CD14-positive monocyte (primary cell): ENCODE results near the gene GABBR2. TPM values are rescaled to one million over a fixed set of nuclear protein-coding genes. Genes with fewer than 3 reads are reported as not detected.
A peak's percentile ranks its signal among the peaks of the same experiment; 100 is the strongest.

Source experiments
- DNase-seq, 3 donors: peaks; one replicate each; pipeline ENCODE4 v3.0.0-alpha.2; 2011 to 2022
- H2AFZ ChIP-seq: 2 replicates; pipeline ENCODE4 v1.6.0; 2012; ENCODE audit warnings: mild to moderate bottlenecking, low read depth, low read length, inconsistent platforms; ENCODE audit not compliant: insufficient read depth, poor library complexity, severe bottlenecking
- H3K27ac ChIP-seq, 2 donors: 1 replicate in 1 of 2; 2 replicates in 1 of 2; pipeline ENCODE4 v1.5.1; 2012 to 2013; ENCODE audit warnings: low read length in 2 of 2, control low read depth in 1 of 2, inconsistent platforms in 1 of 2, low read depth in 1 of 2, mild to moderate bottlenecking in 1 of 2
- H3K27me3 ChIP-seq, 2 donors: one replicate each; pipeline versions ENCODE4 v1.6.0 to v1.6.1; 2011 to 2013; ENCODE audit warnings: low read length in 2 of 2; ENCODE audit not compliant: control insufficient read depth in 2 of 2, insufficient read depth in 2 of 2
- H3K36me3 ChIP-seq, 2 donors: replicated peaks in 1 of 2; 1 replicate in 1 of 2; 2 replicates in 1 of 2; pipeline versions ENCODE4 v1.5.1 to v1.6.1; 2012 to 2013; ENCODE audit warnings: low read length in 2 of 2, control low read depth in 1 of 2, inconsistent platforms in 1 of 2, mild to moderate bottlenecking in 1 of 2; ENCODE audit not compliant: insufficient read depth in 2 of 2, control insufficient read depth in 1 of 2
- H3K4me1 ChIP-seq, 2 donors: 1 replicate in 1 of 2; 2 replicates in 1 of 2; pipeline versions ENCODE4 v1.5.1 to v1.6.1; 2012 to 2013; ENCODE audit warnings: low read length in 2 of 2, control low read depth in 1 of 2, inconsistent platforms in 1 of 2, mild to moderate bottlenecking in 1 of 2, moderate library complexity in 1 of 2; ENCODE audit not compliant: insufficient read depth in 2 of 2, control insufficient read depth in 1 of 2
- H3K4me2 ChIP-seq: replicated peaks from 2 replicates; pipeline ENCODE3; 2012; ENCODE audit warnings: low read length, moderate library complexity, mild to moderate bottlenecking; ENCODE audit not compliant: poor library complexity, severe bottlenecking; ENCODE audit errors: extremely low read depth
- H3K4me3 ChIP-seq, 3 experiments: fragments of 200-600 bp in 1 of 3; sonication (generic) in 1 of 3; replicated peaks in 1 of 3; 1 replicate in 2 of 3; 2 replicates in 1 of 3; pipeline ENCODE4 v1.5.1; 2011 to 2013; ENCODE audit warnings: low read length in 3 of 3, mild to moderate bottlenecking in 3 of 3, control low read depth in 2 of 3, low read depth in 2 of 3, inconsistent platforms in 1 of 3, moderate library complexity in 1 of 3
- H3K79me2 ChIP-seq: 2 replicates; pipeline ENCODE4 v1.6.0; 2012; ENCODE audit warnings: mild to moderate bottlenecking, control low read depth, inconsistent platforms, low read length, moderate library complexity; ENCODE audit not compliant: insufficient read depth
- H3K9ac ChIP-seq: 2 replicates; pipeline ENCODE4 v1.6.0; 2017; ENCODE audit warnings: low read length, mild to moderate bottlenecking; ENCODE audit not compliant: insufficient read depth, poor library complexity, severe bottlenecking
- H3K9me3 ChIP-seq, 2 donors: replicated peaks in 1 of 2; 1 replicate in 1 of 2; 2 replicates in 1 of 2; pipeline versions ENCODE4 v1.5.1 to v1.6.1; 2012 to 2013; ENCODE audit warnings: low read length in 2 of 2, control low read depth in 1 of 2; ENCODE audit not compliant: control insufficient read depth in 1 of 2, insufficient read depth in 1 of 2
- H4K20me1 ChIP-seq: 2 replicates; pipeline ENCODE4 v1.6.0; 2012; ENCODE audit warnings: mild to moderate bottlenecking, low read length, control low read depth, moderate library complexity; ENCODE audit not compliant: insufficient read depth
- H3K27ac Mint-ChIP-seq, 7 donors: one replicate each; pipeline ENCODE4 v1.8.0; 2020; ENCODE audit warnings: mild to moderate bottlenecking in 7 of 7, mixed read lengths in 7 of 7, moderate library complexity in 6 of 7, inconsistent platforms in 2 of 7
- H3K27me3 Mint-ChIP-seq, 3 donors: one replicate each; pipeline ENCODE4 v1.8.0; 2021 to 2022; ENCODE audit warnings: low read depth in 3 of 3, mild to moderate bottlenecking in 3 of 3, mixed read lengths in 3 of 3, moderate library complexity in 3 of 3, inconsistent platforms in 1 of 3
- H3K36me3 Mint-ChIP-seq, 2 donors: one replicate each; pipeline ENCODE4 v1.8.0; 2020; ENCODE audit warnings: mixed read lengths in 2 of 2, inconsistent platforms in 1 of 2, mild to moderate bottlenecking in 1 of 2
- H3K4me1 Mint-ChIP-seq: one replicate; pipeline ENCODE4 v1.8.0; 2020; ENCODE audit warnings: mild to moderate bottlenecking, mixed read lengths
- H3K4me3 Mint-ChIP-seq, 2 donors: one replicate each; pipeline ENCODE4 v1.8.0; 2020; ENCODE audit warnings: mild to moderate bottlenecking in 2 of 2, mixed read lengths in 2 of 2, moderate library complexity in 1 of 2
- H3K9me3 Mint-ChIP-seq, 7 donors: one replicate each; pipeline ENCODE4 v1.8.0; 2020 to 2022; ENCODE audit warnings: mixed read lengths in 7 of 7, mild to moderate bottlenecking in 6 of 7, moderate library complexity in 6 of 7, inconsistent platforms in 2 of 7
- CTCF ChIP-seq: fragments of 200-600 bp; IDR thresholded peaks from one replicate; pipeline ENCODE4 v1.8.0; 2022; ENCODE audit warnings: antibody characterized with exemption, mild to moderate bottlenecking
- WGBS: methylation state at CpG from one replicate; pipeline ENCODE4 v1.1.5; 2013; ENCODE audit warnings: missing lambda C conversion rate; ENCODE audit not compliant: insufficient coverage; 5-methylcytosine and 5-hydroxymethylcytosine counted together
- intact Hi-C, 2 donors: fragments of 100-400 bp; cut with micrococcal nuclease; formaldehyde crosslinking; loops; one replicate each; pipeline versions ENCODE4 v1.15.0 to v1.15.1; 2023
- polyA plus RNA-seq, 3 donors: library from polyadenylated mRNA; depleted of rRNA in 1 of 3; unstranded in 2 of 3; stranded (reverse) in 1 of 3; fragments of 300-500 nt in 2 of 3; fragments of >200 nt in 1 of 3; fragmentation: Illumina TruSeq in 2 of 3; gene quantifications; 1 replicate in 2 of 3; 2 replicates in 1 of 3; pipeline ENCODE4 v1.2.3, GENCODE V29; 2012 to 2021

The GABBR2 gene
- polyA plus RNA-seq, 3 donors: not detected

GRCh38 chr9:98738741-98739140 is 30.0 kb upstream of the GABBR2 start:
- no peaks in the 10 kb centered on the region for H4K20me1 ChIP-seq
- no peak overlapping the region for H3K4me3 ChIP-seq
- no peaks in the 10 kb centered on the region for H3K27me3 ChIP-seq
- no peaks in the 10 kb centered on the region for H3K4me1 Mint-ChIP-seq
- 100% methylated on average over 2 of the region's 3 CpGs for WGBS
- H3K27ac ChIP-seq: no peak overlapping the region
- H3K9me3 ChIP-seq: no peaks in the 10 kb centered on the region
- no peak overlapping the region for H3K4me2 ChIP-seq
- peaks cover 0 to 12% (median 4%) of the 10 kb centered on the region in 7 donors for H3K9me3 Mint-ChIP-seq
- intact Hi-C loops: no loop called here
- DNase-seq: no peak
- H3K4me3 Mint-ChIP-seq: no peak overlapping the region
- no peaks in the 10 kb centered on the region for H3K79me2 ChIP-seq
- peaks cover 1 to 3% (median 2%) of the 10 kb centered on the region in 3 donors for H3K27me3 Mint-ChIP-seq
- no peak for TF ChIP-seq CTCF
- no peak overlapping the region for H3K9ac ChIP-seq
- H3K27ac Mint-ChIP-seq: no peak overlapping the region
- H2AFZ ChIP-seq: no peak overlapping the region
- H3K36me3 Mint-ChIP-seq: no peaks in the 10 kb centered on the region
- H3K4me1 ChIP-seq: no peaks in the 10 kb centered on the region
- H3K36me3 ChIP-seq: no peaks in the 10 kb centered on the region

DNA sequence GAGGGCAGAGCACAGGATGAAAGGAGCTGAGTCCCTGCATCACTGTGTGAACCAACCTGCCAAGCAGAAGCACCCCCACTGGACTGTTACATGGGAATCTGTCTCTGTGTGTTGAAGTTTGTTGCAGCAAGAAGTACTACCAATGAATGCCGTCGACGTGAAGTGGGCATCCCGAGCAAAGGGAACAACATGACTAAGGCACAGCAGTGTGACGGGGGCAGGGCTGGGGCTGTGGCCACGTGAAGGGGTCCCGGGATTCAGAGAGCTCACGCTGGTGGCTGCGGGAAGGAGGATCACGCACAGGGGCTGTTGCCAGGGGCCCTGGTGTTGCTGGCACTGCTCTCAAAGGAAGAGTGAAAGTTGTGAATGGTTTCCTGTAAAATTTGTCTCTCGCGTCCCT is 27.5 kb upstream of the GABBR2 start:
- Histone ChIP-seq H3K27me3 (no peaks in the 10 kb centered on the region), H2AFZ (no peak overlapping the region), H3K36me3 (no peaks in the 10 kb centered on the region), H3K27ac (no peak overlapping the region), H3K9ac (no peak overlapping the region), H3K4me2 (no peak overlapping the region), H3K79me2 (no peaks in the 10 kb centered on the region), H3K4me1 (no peaks in the 10 kb centered on the region), H3K9me3 (no peaks in the 10 kb centered on the region), H3K4me3 (no peak overlapping the region), H4K20me1 (no peaks in the 10 kb centered on the region)
- intact Hi-C loops: no loop called here
- peaks cover 0 to 12% (median 4%) of the 10 kb centered on the region in 7 donors for H3K9me3 Mint-ChIP-seq
- no peaks in the 10 kb centered on the region for H3K4me1 Mint-ChIP-seq
- H3K27me3 Mint-ChIP-seq: peaks cover 0 to 2% (median 1%) of the 10 kb centered on the region in 3 donors
- no peak for DNase-seq
- TF ChIP-seq CTCF: no peak
- H3K4me3 Mint-ChIP-seq: no peak overlapping the region
- 85% methylated on average over 10 of the region's 12 CpGs for WGBS
- H3K36me3 Mint-ChIP-seq: no peaks in the 10 kb centered on the region
- peak overlapping the region in 1 of 7 donors; percentile 68 for H3K27ac Mint-ChIP-seq
